ENCODE measurements around the gene KRTAP4-4.
"Not testable (repeated sequence)": the region's sequence is repeated elsewhere in the genome, so short reads cannot be mapped to it uniquely, and the experiment has no call there.

Gene KRTAP4-4

DNA sequence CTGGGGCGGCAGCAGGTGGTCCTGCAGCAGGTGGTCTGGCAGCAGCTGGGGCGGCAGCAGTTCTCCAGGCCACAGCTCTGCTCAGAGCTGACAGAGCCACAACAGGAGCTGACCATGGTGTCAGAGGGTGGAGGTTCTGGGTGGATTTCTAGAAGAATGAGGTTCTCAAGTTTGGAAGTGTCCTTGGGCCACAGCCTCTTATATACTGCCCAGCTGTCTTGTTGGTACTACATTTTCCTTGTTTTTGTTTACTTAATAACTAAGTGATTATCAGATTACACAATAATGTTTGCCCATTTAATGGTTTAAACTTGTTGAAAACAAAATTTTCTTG, 10.9 kb downstream of the KRTAP4-4 start, which contains the start of gene KRTAP4-5:
Gene KRTAP4-5, minus strand, starts transcription at position 174 of the 334 bp plus-strand sequence. Its CDS starts 58 bp downstream, at position 116.
- no peaks in the 10 kb centered on the region for H3K79me2 ChIP-seq (ENCODE audit: insufficient read depth, low read length)

DNA sequence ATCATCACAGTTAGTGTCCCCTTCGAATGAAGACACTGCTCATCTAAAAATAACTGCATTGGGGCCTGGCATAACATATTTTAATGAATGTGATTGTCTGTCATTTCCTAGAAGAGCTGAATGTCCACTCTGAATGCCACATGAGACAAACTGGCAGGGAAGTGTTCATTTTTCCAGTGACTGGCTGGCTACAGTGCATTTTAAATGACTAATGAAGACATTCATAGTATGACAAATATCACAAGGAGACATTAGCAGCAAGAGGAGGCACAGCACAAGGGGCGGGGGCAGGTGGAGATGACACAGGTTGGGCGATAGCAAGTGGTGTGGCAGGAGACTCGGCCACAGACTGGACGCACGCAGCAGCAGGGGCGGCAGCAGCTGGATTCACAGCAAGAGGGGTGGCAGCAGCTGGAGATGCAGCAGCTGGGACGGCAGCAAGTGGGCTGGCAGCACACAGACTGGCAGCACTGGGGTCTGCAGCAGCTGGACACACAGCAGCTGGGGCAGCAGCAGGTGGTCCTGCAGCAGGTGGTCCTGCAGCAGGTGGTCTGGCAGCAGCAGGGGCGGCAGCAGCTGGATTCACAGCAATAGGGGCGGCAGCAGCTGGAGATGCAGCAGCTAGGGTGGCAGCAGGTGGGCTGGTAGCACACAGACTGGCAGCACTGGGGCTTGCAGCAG, 11.4 kb downstream of the KRTAP4-4 start:
- H4K20me1 ChIP-seq (ENCODE audit: insufficient read depth, low read length, poor library complexity, severe bottlenecking); H3K9me3 ChIP-seq (ENCODE audit: insufficient read depth, low read depth, low read length); H3K79me2 ChIP-seq (ENCODE audit: insufficient read depth, low read length); H3K4me1 ChIP-seq (ENCODE audit: insufficient read depth, low read length, poor library complexity, severe bottlenecking); H3K36me3 ChIP-seq (ENCODE audit: insufficient read depth, low read length); H3K9ac ChIP-seq (ENCODE audit: low read depth, low read length, poor library complexity, severe bottlenecking); H3K9me2 ChIP-seq (replicated peaks; ENCODE audit: low read depth, low read length); H3K27me3 ChIP-seq (ENCODE audit: insufficient read depth, low read length, poor library complexity, severe bottlenecking); H3K4me2 ChIP-seq (ENCODE audit: low read depth, low read length, poor library complexity, severe bottlenecking); H3F3A ChIP-seq (ENCODE audit: low read depth); H3K4me3 ChIP-seq (ENCODE audit: low read length, poor library complexity, severe bottlenecking); H2AFZ ChIP-seq (ENCODE audit: low read length): not testable (repeated sequence)

More for the DNA sequence above, 10.9 kb downstream of the KRTAP4-4 start, which contains the start of gene KRTAP4-5:
- no peak within 1 kb of the TSS for H3K4me3 ChIP-seq (ENCODE audit: low read length, poor library complexity, severe bottlenecking)
- TF ChIP-seq EZH2phosphoT487 (IDR thresholded peaks at IDR 0.05; ENCODE audit: borderline replicate concordance), result no peak
- TF ChIP-seq CTCF (conservative IDR thresholded peaks at IDR 0.05; ENCODE audit: low read length), result no peak
- no peak within 1 kb of the TSS for H3K9ac ChIP-seq (ENCODE audit: low read depth, low read length, poor library complexity, severe bottlenecking)
- H4K20me1 ChIP-seq (ENCODE audit: insufficient read depth, low read length, poor library complexity, severe bottlenecking), result no peaks in the 10 kb centered on the region
- no peak within 1 kb of the TSS for H2AFZ ChIP-seq (ENCODE audit: low read length)
- H3K27me3 ChIP-seq (ENCODE audit: insufficient read depth, low read length, poor library complexity, severe bottlenecking), result no peaks in the 10 kb centered on the region
- no peaks in the 10 kb centered on the region for H3F3A ChIP-seq (ENCODE audit: low read depth)
- H3K9me3 ChIP-seq (ENCODE audit: insufficient read depth, low read depth, low read length), result no peaks in the 10 kb centered on the region
- no peak within 1 kb of the TSS for H3K4me2 ChIP-seq (ENCODE audit: low read depth, low read length, poor library complexity, severe bottlenecking)
- H3K4me1 ChIP-seq (ENCODE audit: insufficient read depth, low read length, poor library complexity, severe bottlenecking), result peaks cover 4% of the 10 kb centered on the region
- H3K9me2 ChIP-seq (replicated peaks; ENCODE audit: low read depth, low read length), result no peaks in the 10 kb centered on the region
- no peaks in the 10 kb centered on the region for H3K36me3 ChIP-seq (ENCODE audit: insufficient read depth, low read length)

DNA sequence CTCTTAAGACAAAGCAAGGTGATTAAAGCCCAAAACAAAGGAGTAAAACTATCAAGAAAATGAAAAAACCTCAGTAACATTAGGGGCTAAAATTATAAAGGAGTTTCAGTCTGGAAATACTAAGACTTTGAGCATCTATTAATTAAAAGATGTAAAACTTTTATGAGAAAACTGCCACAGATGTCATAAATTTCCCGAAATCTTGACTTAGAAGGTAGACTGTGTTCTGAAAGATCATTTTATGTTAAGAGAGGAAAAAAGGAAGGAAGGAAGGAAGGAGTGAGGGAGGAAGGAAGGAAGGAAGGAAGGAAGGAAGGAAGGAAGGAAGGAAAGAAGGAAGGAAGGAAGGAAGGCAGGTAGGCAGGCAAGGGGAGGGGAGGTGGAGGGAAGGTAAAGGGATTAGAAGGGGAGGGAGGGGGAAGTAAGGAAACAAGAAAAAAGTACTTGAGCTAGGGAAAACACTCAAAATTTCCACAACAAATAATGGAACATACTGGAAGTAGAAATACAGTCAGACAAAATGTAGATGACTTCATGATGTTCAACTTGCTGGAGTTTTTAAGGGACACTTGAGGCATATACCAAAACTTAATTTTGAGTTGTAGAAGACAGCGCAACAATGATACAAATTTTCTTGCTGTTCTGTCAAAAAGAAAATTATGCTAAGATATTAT, 12.9 kb downstream of the KRTAP4-4 start:
- Histone ChIP-seq H3K4me2 (ENCODE audit: low read depth, low read length, poor library complexity, severe bottlenecking) (no peak overlapping the region), H3K9me2 (replicated peaks; ENCODE audit: low read depth, low read length) (no peaks in the 10 kb centered on the region), H3K36me3 (ENCODE audit: insufficient read depth, low read length) (no peaks in the 10 kb centered on the region), H3K4me3 (ENCODE audit: low read length, poor library complexity, severe bottlenecking) (no peak overlapping the region), H4K20me1 (ENCODE audit: insufficient read depth, low read length, poor library complexity, severe bottlenecking) (no peaks in the 10 kb centered on the region), H3K4me1 (ENCODE audit: insufficient read depth, low read length, poor library complexity, severe bottlenecking) (peaks cover 4% of the 10 kb centered on the region), H3K27me3 (ENCODE audit: insufficient read depth, low read length, poor library complexity, severe bottlenecking) (no peaks in the 10 kb centered on the region), H2AFZ (ENCODE audit: low read length) (no peak overlapping the region), H3F3A (ENCODE audit: low read depth) (no peaks in the 10 kb centered on the region), H3K9ac (ENCODE audit: low read depth, low read length, poor library complexity, severe bottlenecking) (no peak overlapping the region), H3K79me2 (ENCODE audit: insufficient read depth, low read length) (no peaks in the 10 kb centered on the region), H3K9me3 (ENCODE audit: insufficient read depth, low read depth, low read length) (peaks cover 4% of the 10 kb centered on the region; the same call in 1 of the 2 replicates)
- TF ChIP-seq EZH2phosphoT487 (IDR thresholded peaks at IDR 0.05; ENCODE audit: borderline replicate concordance) (no peak), CTCF (conservative IDR thresholded peaks at IDR 0.05; ENCODE audit: low read length) (no peak)

All from Loucy (cell line).